GM23338 (cell line): ENCODE data around the gene TMEM135. TPM values are rescaled to one million over a fixed set of nuclear protein-coding genes. Genes with fewer than 3 reads are reported as not detected.

Experiments used
- ATAC-seq: fragments of 200-7000 bp; cut with Tn5 transposase; 3 replicates; pipeline ENCODE4 v1.9.1; 2020
- DNase-seq: peaks from one replicate; pipeline ENCODE4 v3.0.0-alpha.2; 2015; ENCODE audit warnings: low spot score
- H2AFZ ChIP-seq: fragments of 200-600 bp; sonication (generic); 2 replicates; pipeline ENCODE4 v1.8.0; 2016; ENCODE audit warnings: antibody characterized with exemption, mild to moderate bottlenecking, moderate library complexity
- H3F3A ChIP-seq: fragments of 200-600 bp; sonication (generic); replicated peaks from 2 replicates; pipeline ENCODE4 v1.8.0; 2017; ENCODE audit warnings: antibody characterized with exemption, mixed run types, low read depth
- H3K27ac ChIP-seq: fragments of 200-600 bp; sonication (generic); 2 replicates; pipeline ENCODE4 v1.6.1; 2016; ENCODE audit warnings: low read depth
- H3K27me3 ChIP-seq: fragments of 200-600 bp; sonication (generic); 2 replicates; pipeline ENCODE4 v1.8.0; 2016; ENCODE audit warnings: mild to moderate bottlenecking, mixed run types, moderate library complexity; ENCODE audit not compliant: insufficient read depth
- H3K36me3 ChIP-seq: fragments of 200-600 bp; sonication (generic); 2 replicates; pipeline ENCODE4 v1.8.0; 2016; ENCODE audit warnings: mild to moderate bottlenecking; ENCODE audit not compliant: insufficient read depth
- H3K4me1 ChIP-seq: fragments of 200-600 bp; sonication (generic); 2 replicates; pipeline ENCODE4 v1.8.0; 2016; ENCODE audit warnings: mild to moderate bottlenecking, moderate library complexity; ENCODE audit not compliant: insufficient read depth
- H3K4me2 ChIP-seq: fragments of 200-600 bp; sonication (generic); 2 replicates; pipeline ENCODE4 v1.7.1; 2017; ENCODE audit warnings: mixed run types
- H3K4me3 ChIP-seq: fragments of 200-600 bp; sonication (generic); 2 replicates; pipeline ENCODE4 v1.6.1; 2016; ENCODE audit warnings: mixed run types
- H3K79me2 ChIP-seq: fragments of 200-600 bp; sonication (generic); replicated peaks from 2 replicates; pipeline ENCODE4 v1.8.0; 2017; ENCODE audit warnings: mild to moderate bottlenecking; ENCODE audit not compliant: insufficient read depth
- H3K9me2 ChIP-seq: fragments of 200-600 bp; sonication (generic); 2 replicates; pipeline ENCODE4 v1.8.0; 2017; ENCODE audit not compliant: insufficient read depth
- H4K20me1 ChIP-seq: fragments of 200-600 bp; sonication (generic); replicated peaks from 2 replicates; pipeline ENCODE4 v1.8.0; 2017; ENCODE audit warnings: mild to moderate bottlenecking; ENCODE audit not compliant: insufficient read depth
- H3K27ac Mint-ChIP-seq: 2 replicates; pipeline ENCODE4 v1.8.0; 2020; ENCODE audit warnings: inconsistent platforms, mild to moderate bottlenecking, moderate library complexity, mixed read lengths
- H3K27me3 Mint-ChIP-seq: 3 replicates; pipeline ENCODE4 v1.8.0; 2022; ENCODE audit warnings: low read depth, mild to moderate bottlenecking, moderate library complexity, mixed read lengths, inconsistent platforms; ENCODE audit not compliant: insufficient read depth, poor library complexity
- H3K36me3 Mint-ChIP-seq: 3 replicates; pipeline ENCODE4 v1.8.0; 2021; ENCODE audit warnings: low read depth, mild to moderate bottlenecking, inconsistent platforms, moderate library complexity, mixed read lengths
- H3K4me1 Mint-ChIP-seq: 3 replicates; pipeline ENCODE4 v1.8.0; 2020; ENCODE audit warnings: mild to moderate bottlenecking, inconsistent platforms, mixed read lengths
- H3K4me3 Mint-ChIP-seq: 3 replicates; pipeline ENCODE4 v1.8.0; 2021; ENCODE audit warnings: moderate library complexity, mild to moderate bottlenecking, inconsistent platforms, mixed read lengths
- H3K9me3 Mint-ChIP-seq: 3 replicates; pipeline ENCODE4 v1.8.0; 2020; ENCODE audit warnings: moderate library complexity, mild to moderate bottlenecking, inconsistent platforms, mixed read lengths
- CREB1 ChIP-seq: fragments of 250-450 bp; sonication (Bioruptor Pico); IDR thresholded peaks from 2 replicates; pipeline ENCODE4 v1.5.0; 2020; ENCODE audit warnings: low read depth, mild to moderate bottlenecking, moderate library complexity
- CTCF ChIP-seq, 2 experiments: fragments of 200-600 bp in 1 of 2; sonication (generic) in 1 of 2; conservative IDR thresholded peaks; 2 replicates each; pipeline versions ENCODE4 v1.5.1 to v1.6.1; 2016 to 2017; ENCODE audit warnings: antibody characterized with exemption in 2 of 2, low read depth in 2 of 2, mild to moderate bottlenecking in 2 of 2, moderate library complexity in 1 of 2
- ETS1 ChIP-seq: IDR thresholded peaks from 2 replicates; pipeline ENCODE4 v1.6.1; 2016; ENCODE audit warnings: antibody characterized with exemption
- EZH2 ChIP-seq: fragments of 200-600 bp; sonication (generic); IDR thresholded peaks from one replicate; pipeline ENCODE4 v1.8.0; 2017; ENCODE audit warnings: antibody characterized with exemption, mild to moderate bottlenecking, low read depth; ENCODE audit not compliant: unreplicated experiment
- EZH2phosphoT487 ChIP-seq: fragments of 200-600 bp; sonication (generic); IDR thresholded peaks from one replicate; pipeline ENCODE4 v1.8.1; 2018; ENCODE audit warnings: antibody characterized with exemption; ENCODE audit not compliant: unreplicated experiment
- JUNB ChIP-seq: IDR thresholded peaks from one replicate; pipeline ENCODE4 v1.6.1; 2016; ENCODE audit warnings: antibody characterized with exemption; ENCODE audit not compliant: unreplicated experiment
- NANOG ChIP-seq: IDR thresholded peaks from 2 replicates; pipeline ENCODE4 v1.6.1; 2016; ENCODE audit warnings: antibody characterized with exemption, borderline replicate concordance
- POLR2AphosphoS5 ChIP-seq: IDR thresholded peaks from 2 replicates; pipeline ENCODE4 v1.6.1; 2016; ENCODE audit warnings: antibody characterized with exemption, low read depth
- REST ChIP-seq: IDR thresholded peaks from one replicate; pipeline ENCODE4 v1.6.1; 2018; ENCODE audit warnings: antibody characterized with exemption; ENCODE audit not compliant: unreplicated experiment
- ZNF114 ChIP-seq: fragments of 250-450 bp; sonication (Bioruptor Pico); IDR thresholded peaks from 2 replicates; pipeline ENCODE4 v1.5.0; 2020; ENCODE audit warnings: mild to moderate bottlenecking, moderate library complexity
- ZNF331 ChIP-seq: fragments of 250-450 bp; sonication (Bioruptor Pico); IDR thresholded peaks from 2 replicates; pipeline ENCODE4 v1.5.0; 2020; ENCODE audit warnings: low read depth, mild to moderate bottlenecking, moderate library complexity
- polyA plus RNA-seq: library from polyadenylated mRNA; unstranded; fragments of >200 nt; fragmentation: Nextera tagmentation; extraction: Ambion mirVana; gene quantifications from 2 replicates; pipeline ENCODE4 v1.2.1, GENCODE V29; 2016
- total RNA-seq: library from RNA; depleted of rRNA; stranded (reverse); fragments of >200 nt; shearing (Covaris generic); gene quantifications from 2 replicates; pipeline ENCODE4 v1.2.3, GENCODE V29; 2014

The TMEM135 gene
- total and polyA plus RNA-seq, 2 experiments from 2014 or later, result 23.4 to 49.9 TPM

- Histone ChIP-seq H3K9me2 (no peaks in the 10 kb centered on the region), H3F3A (no peaks in the 10 kb centered on the region), H2AFZ (no peak overlapping the region), H3K4me3 (no peak overlapping the region), H3K27me3 (no peaks in the 10 kb centered on the region), H3K79me2 (no peaks in the 10 kb centered on the region), H3K4me1 (peaks cover 34% of the 10 kb centered on the region), H3K27ac (no peak overlapping the region), H4K20me1 (no peaks in the 10 kb centered on the region), H3K36me3 (no peaks in the 10 kb centered on the region), H3K4me2 (no peak overlapping the region)
- peak; percentile 79 for DNase-seq
- no peaks in the 10 kb centered on the region for H3K27me3 Mint-ChIP-seq
- peaks cover 5% of the 10 kb centered on the region; the same call in 2 of the 3 replicates for H3K9me3 Mint-ChIP-seq
- H3K4me1 Mint-ChIP-seq, result peaks cover 38% of the 10 kb centered on the region
- H3K27ac Mint-ChIP-seq, result no peak overlapping the region
- peaks cover 8% of the 10 kb centered on the region; the same call in 2 of the 3 replicates for H3K36me3 Mint-ChIP-seq
- TF ChIP-seq JUNB (no peak), CTCF (conservative IDR thresholded peaks at IDR 0.05; ENCODE audit: low read depth in 2 of 2) (peak; percentile 61 to 89)
- no peak; the same call in 1 of the 3 replicates for ATAC-seq
- no peak overlapping the region for H3K4me3 Mint-ChIP-seq
Observed at GRCh38 chr11:87290304-87290922, 252.7 kb downstream of the TMEM135 start.

GRCh38 chr11:87292598-87292997 is 254.9 kb downstream of the TMEM135 start:
- Mint-ChIP-seq H3K27me3 (no peaks in the 10 kb centered on the region), H3K4me3 (peak overlapping the region; percentile 39; the same call in 1 of the 3 replicates), H3K27ac (no peak overlapping the region; the same call in 1 of the 2 replicates), H3K4me1 (peaks cover 54% of the 10 kb centered on the region), H3K9me3 (no peaks in the 10 kb centered on the region), H3K36me3 (no peaks in the 10 kb centered on the region)
- no peak for DNase-seq
- H4K20me1 ChIP-seq, result no peaks in the 10 kb centered on the region
- peak overlapping the region; percentile 40 for H3K4me2 ChIP-seq
- no peaks in the 10 kb centered on the region for H3K79me2 ChIP-seq
- H3K9me2 ChIP-seq, result no peaks in the 10 kb centered on the region
- H3K27ac ChIP-seq, result no peak overlapping the region
- H3K36me3 ChIP-seq, result no peaks in the 10 kb centered on the region
- H2AFZ ChIP-seq, result no peak overlapping the region
- no peak for ATAC-seq
- H3F3A ChIP-seq, result no peaks in the 10 kb centered on the region
- peaks cover 53% of the 10 kb centered on the region for H3K4me1 ChIP-seq
- TF ChIP-seq CREB1 (CRISPR knock-in tag) (no peak), NANOG (peak; percentile 73; the same call in 1 of the 2 replicates)
- peak overlapping the region; percentile 9; the same call in 1 of the 2 replicates for H3K4me3 ChIP-seq
- no peaks in the 10 kb centered on the region for H3K27me3 ChIP-seq

- no peak for ATAC-seq
- H3K27me3 Mint-ChIP-seq, result peaks cover 2% of the 10 kb centered on the region
- H3K4me2 ChIP-seq, result peak overlapping the region; percentile 21
- TF ChIP-seq ZNF114 (CRISPR knock-in tag) (no peak), EZH2phosphoT487 (no peak), ZNF331 (CRISPR knock-in tag) (no peak), POLR2AphosphoS5 (no peak), REST (no peak), JUNB (no peak), CREB1 (CRISPR knock-in tag) (no peak), EZH2 (no peak), ETS1 (no peak)
Observed at GRCh38 chr11:87295237-87295636, 257.5 kb downstream of the TMEM135 start.

More at GRCh38 chr11:87295237-87295636, 257.5 kb downstream of the TMEM135 start:
- no peak overlapping the region for H3K4me3 ChIP-seq
- H4K20me1 ChIP-seq, result no peaks in the 10 kb centered on the region
- H3K36me3 ChIP-seq, result no peaks in the 10 kb centered on the region
- no peaks in the 10 kb centered on the region for H3K9me2 ChIP-seq
- Mint-ChIP-seq H3K4me3 (no peak overlapping the region), H3K9me3 (no peaks in the 10 kb centered on the region), H3K27ac (no peak overlapping the region), H3K36me3 (no peaks in the 10 kb centered on the region), H3K4me1 (peaks cover 59% of the 10 kb centered on the region)
- peak; percentile 15 for DNase-seq
- H3K27ac ChIP-seq, result no peak overlapping the region
- H3F3A ChIP-seq, result no peaks in the 10 kb centered on the region
- H3K4me1 ChIP-seq, result peaks cover 54% of the 10 kb centered on the region
- no peaks in the 10 kb centered on the region for H3K27me3 ChIP-seq
- no peaks in the 10 kb centered on the region for H3K79me2 ChIP-seq
- no peak overlapping the region for H2AFZ ChIP-seq
